Sigmoid colon (tissue), 4 donors: ENCODE results near the gene DZANK1.

ENCODE experiments used
- EP300 ChIP-seq, 4 donors: sonication (generic); formaldehyde crosslinking; IDR thresholded peaks; one replicate each; pipeline ENCODE4 v1.6.1; 2017; ENCODE audit warnings: antibody characterized with exemption in 4 of 4
- POLR2A ChIP-seq, 2 donors: fragments of 450-650 bp; IDR thresholded peaks; one replicate each; pipeline ENCODE4 v1.6.1; 2016; ENCODE audit warnings: antibody characterized with exemption in 2 of 2, mild to moderate bottlenecking in 2 of 2, moderate library complexity in 2 of 2
- POLR2AphosphoS5 ChIP-seq, 4 donors: sonication (generic); formaldehyde crosslinking; IDR thresholded peaks; one replicate each; pipeline ENCODE4 v1.6.1; 2017; ENCODE audit warnings: antibody characterized with exemption in 4 of 4

- no peak for TF ChIP-seq POLR2AphosphoS5 (IDR thresholded peaks at IDR 0.05)
- TF ChIP-seq POLR2A (IDR thresholded peaks at IDR 0.05), result no peak
- no peak for TF ChIP-seq EP300 (IDR thresholded peaks at IDR 0.05)
Measured at GRCh38 chr20:18360635-18361034, 106.2 kb downstream of the DZANK1 start.
